ENCODE data around the gene SLC10A4. TPM values are rescaled to one million over a fixed set of nuclear protein-coding genes. Genes with fewer than 3 reads are reported as not detected.

SLC10A4 gene
- total RNA-seq, 2 donors from 2014 or later: 0.35 TPM; not detected in 1

DNA sequence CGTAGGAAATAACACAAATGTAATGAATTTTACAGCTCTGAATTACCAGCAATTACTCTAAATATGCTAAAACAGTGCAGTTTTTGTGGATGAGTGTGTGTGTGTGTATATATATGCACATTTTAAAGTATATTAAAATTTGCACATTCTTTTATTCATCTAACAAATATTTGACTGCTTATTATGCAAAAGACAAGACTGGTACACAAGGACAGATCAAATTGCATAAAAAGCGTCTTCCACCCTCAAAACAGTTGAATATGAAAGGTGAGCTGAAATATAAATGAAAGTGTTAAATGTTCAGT, 20.8 kb downstream of the SLC10A4 start:
- H3K9ac ChIP-seq (ENCODE audit: low read depth in 2 of 2, low read length in 2 of 2): no peak overlapping the region
- TF ChIP-seq, protein P1, sequence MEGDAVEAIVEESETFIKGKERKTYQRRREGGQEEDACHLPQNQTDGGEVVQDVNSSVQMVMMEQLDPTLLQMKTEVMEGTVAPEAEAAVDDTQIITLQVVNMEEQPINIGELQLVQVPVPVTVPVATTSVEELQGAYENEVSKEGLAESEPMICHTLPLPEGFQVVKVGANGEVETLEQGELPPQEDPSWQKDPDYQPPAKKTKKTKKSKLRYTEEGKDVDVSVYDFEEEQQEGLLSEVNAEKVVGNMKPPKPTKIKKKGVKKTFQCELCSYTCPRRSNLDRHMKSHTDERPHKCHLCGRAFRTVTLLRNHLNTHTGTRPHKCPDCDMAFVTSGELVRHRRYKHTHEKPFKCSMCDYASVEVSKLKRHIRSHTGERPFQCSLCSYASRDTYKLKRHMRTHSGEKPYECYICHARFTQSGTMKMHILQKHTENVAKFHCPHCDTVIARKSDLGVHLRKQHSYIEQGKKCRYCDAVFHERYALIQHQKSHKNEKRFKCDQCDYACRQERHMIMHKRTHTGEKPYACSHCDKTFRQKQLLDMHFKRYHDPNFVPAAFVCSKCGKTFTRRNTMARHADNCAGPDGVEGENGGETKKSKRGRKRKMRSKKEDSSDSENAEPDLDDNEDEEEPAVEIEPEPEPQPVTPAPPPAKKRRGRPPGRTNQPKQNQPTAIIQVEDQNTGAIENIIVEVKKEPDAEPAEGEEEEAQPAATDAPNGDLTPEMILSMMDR (IDR thresholded peaks at IDR 0.05): no peak
- peaks cover 4% of the 10 kb centered on the region for H3K36me3 ChIP-seq
- H3K27me3 ChIP-seq: no peaks in the 10 kb centered on the region
- no peak for DNase-seq
- no peaks in the 10 kb centered on the region for H3K4me1 ChIP-seq
- no peak overlapping the region for H3K4me3 ChIP-seq
- H3K27ac ChIP-seq: no peak overlapping the region
- intact Hi-C loops (cut with DNase I): no loop called here
- no peaks in the 10 kb centered on the region for H3K9me3 ChIP-seq

GRCh38 chr4:48504352-48504751, 21.2 kb downstream of the SLC10A4 start:
- no peaks in the 10 kb centered on the region for H3K9me3 ChIP-seq
- no peak overlapping the region for H3K4me3 ChIP-seq
- H3K36me3 ChIP-seq: peaks cover 4% of the 10 kb centered on the region
- no peak overlapping the region for H3K9ac ChIP-seq (ENCODE audit: low read depth in 2 of 2, low read length in 2 of 2)
- no peak for DNase-seq
- H3K27ac ChIP-seq: no peak overlapping the region
- H3K4me1 ChIP-seq: no peaks in the 10 kb centered on the region
- no peaks in the 10 kb centered on the region for H3K27me3 ChIP-seq
- intact Hi-C loops (cut with DNase I): no loop called here
- TF ChIP-seq, protein P1 (IDR thresholded peaks at IDR 0.05): no peak

DNA sequence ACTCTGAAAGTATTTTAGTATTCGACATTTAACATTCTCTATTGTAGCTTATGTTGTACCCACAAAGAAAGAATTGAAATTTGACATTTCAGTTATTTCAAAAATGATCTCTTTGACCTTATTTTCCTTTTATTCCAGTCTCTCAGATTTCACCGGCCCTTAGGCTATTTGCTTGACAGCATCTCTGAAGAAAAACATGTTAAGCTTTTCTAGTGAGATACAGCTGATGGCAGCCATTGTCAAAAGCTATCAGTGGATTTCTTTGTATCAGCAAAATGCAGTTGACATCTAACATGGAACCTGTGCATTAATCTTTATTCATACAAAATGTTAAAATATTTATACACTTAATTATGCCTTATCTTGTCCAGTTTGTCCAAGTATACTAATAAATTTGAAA, 23.6 kb downstream of the SLC10A4 start:
- TF ChIP-seq, protein P1 (IDR thresholded peaks at IDR 0.05): no peak
- no peaks in the 10 kb centered on the region for H3K27me3 ChIP-seq
- H3K27ac ChIP-seq: no peak overlapping the region
- DNase-seq: no peak
- H3K36me3 ChIP-seq: peaks cover 16% of the 10 kb centered on the region
- no peaks in the 10 kb centered on the region for H3K9me3 ChIP-seq
- no peak overlapping the region for H3K4me3 ChIP-seq
- no peak overlapping the region for H3K9ac ChIP-seq (ENCODE audit: low read depth in 2 of 2, low read length in 2 of 2)
- no peaks in the 10 kb centered on the region for H3K4me1 ChIP-seq
- intact Hi-C loops (cut with DNase I): no loop called here

- no peak for DNase-seq
- H3K4me3 ChIP-seq: no peak overlapping the region
- H3K9me3 ChIP-seq: no peaks in the 10 kb centered on the region
- H3K27ac ChIP-seq: no peak overlapping the region
- TF ChIP-seq, protein P1 (IDR thresholded peaks at IDR 0.05): no peak
- no peaks in the 10 kb centered on the region for H3K4me1 ChIP-seq
- intact Hi-C loops (cut with DNase I): no loop called here
- H3K27me3 ChIP-seq: no peaks in the 10 kb centered on the region
- H3K9ac ChIP-seq (ENCODE audit: low read depth in 2 of 2, low read length in 2 of 2): no peak overlapping the region
- H3K36me3 ChIP-seq: peaks cover 27% of the 10 kb centered on the region
Observed at GRCh38 chr4:48509543-48509942, 26.4 kb downstream of the SLC10A4 start.

- H3K36me3 ChIP-seq: peaks cover 32% of the 10 kb centered on the region
- no peaks in the 10 kb centered on the region for H3K27me3 ChIP-seq
- TF ChIP-seq, protein P1 (IDR thresholded peaks at IDR 0.05): no peak
- no peak overlapping the region for H3K27ac ChIP-seq
- H3K4me3 ChIP-seq: no peak overlapping the region
- no peak overlapping the region for H3K9ac ChIP-seq (ENCODE audit: low read depth in 2 of 2, low read length in 2 of 2)
- intact Hi-C loops (cut with DNase I): no loop called here
- DNase-seq: no peak
- H3K9me3 ChIP-seq: no peaks in the 10 kb centered on the region
- H3K4me1 ChIP-seq: no peaks in the 10 kb centered on the region
Observed at GRCh38 chr4:48518143-48518542, 35.0 kb downstream of the SLC10A4 start.

GRCh38 chr4:48526406-48526805, 43.3 kb downstream of the SLC10A4 start:
- intact Hi-C loops (cut with DNase I): no loop called here
- Histone ChIP-seq H3K36me3 (peaks cover 27% of the 10 kb centered on the region), H3K9ac (ENCODE audit: low read depth in 2 of 2, low read length in 2 of 2) (no peak overlapping the region), H3K9me3 (no peaks in the 10 kb centered on the region), H3K27ac (no peak overlapping the region), H3K4me1 (no peaks in the 10 kb centered on the region), H3K4me3 (no peak overlapping the region), H3K27me3 (no peaks in the 10 kb centered on the region)
- DNase-seq: no peak
- TF ChIP-seq, protein P1 (IDR thresholded peaks at IDR 0.05): no peak

Data from colonic mucosa (tissue), 4 donors.